Stimulated activated CD8-positive, alpha-beta memory T cell treated with anti-CD3 and anti-CD28 coated beads, Interleukin-7, amount 100 ng/mL, for 4 hours (primary cell): ENCODE results near the gene GJB1.

ENCODE experiments used
- DNase-seq, 2 donors: peaks; one replicate each; pipeline ENCODE4 v3.0.0-alpha.2; 2020; ENCODE audit warnings: low read depth in 2 of 2

The GJB1 gene

DNA sequence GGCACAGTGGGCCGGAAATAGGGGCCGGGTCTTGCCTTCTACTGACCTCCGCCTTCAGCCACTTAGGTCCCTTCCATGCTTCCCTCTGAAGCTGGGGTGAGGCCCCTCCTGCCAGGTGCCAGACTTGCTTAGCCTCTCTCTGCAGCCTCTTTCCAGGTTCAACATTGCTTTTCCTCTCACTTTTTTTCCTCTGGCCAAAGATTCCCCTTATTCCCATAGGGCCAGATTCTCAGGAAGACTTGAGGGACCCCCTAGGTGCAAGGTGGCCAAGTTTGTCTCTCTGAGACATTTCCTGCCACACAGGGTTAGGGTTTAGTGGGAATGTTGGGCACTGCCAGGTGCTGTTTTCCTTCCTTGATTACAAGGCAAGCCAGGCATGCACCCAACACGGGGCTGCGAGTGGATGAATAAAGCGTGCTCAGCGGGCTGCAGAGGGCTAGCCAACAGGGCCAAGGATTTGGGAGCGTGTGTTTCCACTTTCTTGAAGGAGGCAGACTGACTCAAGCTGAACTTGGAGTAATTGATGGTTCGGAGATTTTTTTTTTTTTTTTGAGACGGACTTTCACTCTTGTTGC lies 7.6 kb upstream of the GJB1 start:
- DNase-seq = no peak

GRCh38 chrX:71216485-71216884 lies 6.5 kb upstream of the GJB1 start:
- no peak for DNase-seq

DNA sequence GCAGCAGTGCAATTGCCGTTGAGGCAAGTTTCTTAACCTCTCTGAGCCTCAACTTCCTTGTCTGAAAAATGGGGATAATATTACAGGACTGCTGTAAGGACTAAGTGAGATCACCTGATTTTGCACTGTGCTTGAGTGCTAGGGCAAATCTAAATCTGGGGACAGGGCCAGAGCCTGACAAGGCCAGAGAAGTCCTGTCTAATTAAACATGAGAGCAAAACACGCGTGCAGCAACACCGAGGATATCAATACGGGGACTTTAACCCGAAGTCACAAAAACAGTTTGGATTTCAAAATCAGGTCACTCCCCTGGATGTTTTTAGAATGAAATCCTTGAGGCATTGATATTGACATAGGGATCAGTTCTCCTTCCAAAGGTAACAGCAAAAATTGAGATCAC lies 5.7 kb upstream of the GJB1 start:
- no peak for DNase-seq

GRCh38 chrX:71221145-71221544 lies 1.9 kb upstream of the GJB1 start:
- DNase-seq = no peak

- DNase-seq = no peak
These were observed 1.2 kb downstream of the GJB1 start for GRCh38 chrX:71224098-71224708.

DNA sequence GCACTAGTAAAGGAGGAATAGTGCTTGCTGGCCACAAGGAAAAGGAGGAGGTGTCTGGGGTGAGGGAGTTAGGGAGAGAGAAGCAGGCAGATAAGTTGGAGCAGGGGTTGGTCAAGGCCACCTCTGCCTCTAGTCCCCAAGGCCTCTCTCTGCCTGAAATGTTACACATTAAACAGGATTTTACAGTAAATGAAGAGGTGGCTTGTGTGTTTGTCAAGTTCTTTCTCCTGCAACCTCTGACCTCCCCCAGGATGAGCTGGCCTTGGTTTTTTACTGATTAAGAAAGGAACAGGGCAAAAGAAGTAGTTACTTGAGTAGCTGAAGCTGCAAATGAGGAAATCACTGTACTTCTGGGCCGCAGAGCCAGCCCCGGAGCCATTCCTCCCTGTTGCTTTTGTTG lies 2.0 kb downstream of the GJB1 start:
- no peak for DNase-seq

DNA sequence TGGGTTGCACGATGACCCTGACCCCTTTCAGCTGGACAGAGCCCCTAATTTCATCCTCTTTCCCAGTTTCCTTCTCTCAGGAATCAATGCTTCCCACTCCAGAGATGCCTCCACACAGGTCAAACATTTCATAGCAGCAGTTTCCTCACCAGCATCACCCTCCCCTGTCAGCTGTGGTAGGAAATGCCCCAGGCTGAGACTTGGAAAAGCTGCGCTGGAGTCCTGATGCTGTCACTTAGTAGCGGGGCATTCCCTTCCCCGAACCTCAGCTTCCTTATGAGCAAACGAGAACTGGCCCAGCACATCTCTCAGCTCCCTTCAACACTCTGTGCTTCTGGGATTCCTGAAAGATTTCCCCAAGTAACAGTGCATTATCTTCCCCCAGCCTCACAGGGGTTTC lies 2.7 kb downstream of the GJB1 start:
- DNase-seq = no peak

- no peak for DNase-seq
These were observed 4.5 kb downstream of the GJB1 start for GRCh38 chrX:71227370-71228062.

- DNase-seq = no peak
These were observed 5.1 kb downstream of the GJB1 start for GRCh38 chrX:71228063-71228642.

DNA sequence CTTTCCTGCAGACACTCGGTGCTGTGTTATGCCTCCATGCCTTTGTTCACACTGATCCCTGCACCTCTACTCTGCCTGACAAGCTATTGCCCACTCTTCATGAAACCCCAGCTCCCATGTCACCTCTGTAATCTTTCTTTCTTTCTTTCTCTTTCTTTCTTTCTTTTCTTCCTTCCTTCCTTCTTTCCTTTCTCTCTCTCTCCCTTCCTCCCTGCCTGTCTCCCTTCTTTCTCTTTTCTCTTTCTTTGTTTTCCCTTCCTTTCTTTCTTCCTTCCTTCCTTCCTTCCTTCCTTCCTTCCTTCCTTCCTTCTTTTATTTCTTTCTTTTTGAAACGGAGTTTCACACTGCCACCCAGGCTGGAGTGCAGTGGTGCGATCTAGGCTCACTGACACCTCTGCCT lies 12.5 kb downstream of the GJB1 start:
- no peak for DNase-seq

DNA sequence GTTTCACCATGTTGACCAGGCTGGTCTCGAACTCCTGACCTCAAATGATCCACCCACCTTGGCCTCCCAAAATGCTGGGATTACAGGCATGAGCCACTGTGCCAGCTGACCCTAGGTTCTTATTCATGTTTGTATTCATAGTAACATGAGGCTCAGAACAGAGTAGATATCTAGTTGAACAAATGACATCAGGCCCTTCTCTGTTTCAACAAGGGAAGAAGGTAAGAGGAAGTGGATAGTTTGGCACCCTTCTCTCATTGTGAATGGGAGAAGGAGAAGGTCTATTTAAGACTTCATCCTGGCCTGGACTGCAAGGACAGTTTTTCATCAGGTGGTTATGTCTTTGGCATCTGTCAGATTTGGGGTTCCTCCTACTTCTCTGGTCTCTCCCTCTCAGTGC lies 13.8 kb downstream of the GJB1 start:
- DNase-seq = no peak

DNA sequence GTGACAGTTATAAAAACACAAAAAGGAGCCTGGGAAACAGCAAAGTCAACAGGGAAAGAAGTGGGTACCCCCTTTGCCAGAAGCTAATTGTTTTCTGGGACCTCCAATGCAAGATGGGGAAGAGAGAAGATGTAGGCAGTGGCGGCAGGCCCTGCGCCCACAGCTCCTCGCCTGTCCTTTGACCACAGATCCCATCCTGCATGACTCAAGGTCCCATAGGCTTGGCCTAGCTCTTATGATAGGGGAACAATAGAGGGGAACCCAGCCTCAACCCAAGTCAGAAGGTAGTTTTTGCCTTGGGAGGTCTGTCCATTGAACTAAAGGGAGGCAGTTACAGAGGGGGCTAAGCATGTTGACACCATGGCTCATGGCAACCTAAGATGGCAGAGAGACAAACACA lies 16.8 kb downstream of the GJB1 start:
- no peak for DNase-seq

GRCh38 chrX:71241301-71241700 lies 18.3 kb downstream of the GJB1 start:
- no peak for DNase-seq

DNA sequence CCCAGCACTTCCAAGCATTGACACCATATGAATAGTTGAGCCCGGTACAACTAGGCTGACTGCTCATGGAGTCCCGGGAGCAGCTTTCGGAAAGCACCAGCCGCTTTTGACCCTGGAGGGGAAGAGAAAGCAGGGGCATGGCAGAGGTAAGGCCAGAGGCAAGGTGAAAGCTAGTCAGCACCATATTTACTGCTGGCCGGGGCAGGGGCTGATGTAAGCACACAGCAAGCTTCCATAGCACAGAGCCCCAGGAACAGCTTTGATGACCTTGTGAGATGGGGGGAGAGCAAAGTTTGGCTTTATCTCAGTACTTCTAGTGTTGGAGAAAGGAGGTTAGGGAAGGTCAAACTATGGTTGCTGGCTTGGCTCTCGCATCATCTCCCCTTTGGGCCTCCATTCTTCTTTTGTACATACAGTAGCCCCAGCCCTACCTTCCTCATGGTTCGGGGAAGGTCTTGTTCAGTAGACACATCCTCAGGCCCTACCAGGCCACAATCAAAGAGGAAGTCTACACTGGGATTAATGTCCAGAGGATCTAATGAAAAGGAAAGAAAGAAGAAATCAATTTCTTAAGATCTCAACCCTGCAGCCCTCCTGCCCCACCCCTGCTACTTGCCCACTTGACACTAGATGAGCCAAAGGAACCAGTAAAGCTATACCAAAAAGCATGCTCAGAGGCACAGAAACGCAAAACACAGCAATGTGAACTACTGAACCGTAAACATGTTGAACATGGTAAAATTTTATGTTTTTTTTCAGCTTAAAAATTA lies 21.5 kb downstream of the GJB1 start:
- DNase-seq = no peak

GRCh38 chrX:71245159-71245558 lies 22.1 kb downstream of the GJB1 start:
- DNase-seq = no peak

DNA sequence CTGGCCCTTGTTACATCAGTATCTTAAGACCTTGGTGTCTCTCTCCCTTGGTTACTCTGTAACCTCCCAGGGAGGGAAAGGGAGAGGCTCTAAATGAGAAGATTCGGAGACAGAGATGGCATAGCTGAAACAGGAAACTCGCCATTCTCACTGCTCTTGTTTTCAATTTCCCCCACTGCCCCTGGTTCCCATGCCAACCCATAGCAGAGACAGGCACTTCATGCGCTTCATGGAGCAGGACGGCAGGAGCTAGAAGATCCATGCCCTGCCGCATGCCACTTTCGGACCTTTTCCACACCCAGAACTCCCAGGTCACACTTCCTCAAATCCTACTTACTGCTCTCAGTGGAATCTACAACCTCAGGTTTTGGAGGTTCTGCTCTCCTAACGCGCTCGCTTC lies 27.8 kb downstream of the GJB1 start:
- DNase-seq = no peak

DNA sequence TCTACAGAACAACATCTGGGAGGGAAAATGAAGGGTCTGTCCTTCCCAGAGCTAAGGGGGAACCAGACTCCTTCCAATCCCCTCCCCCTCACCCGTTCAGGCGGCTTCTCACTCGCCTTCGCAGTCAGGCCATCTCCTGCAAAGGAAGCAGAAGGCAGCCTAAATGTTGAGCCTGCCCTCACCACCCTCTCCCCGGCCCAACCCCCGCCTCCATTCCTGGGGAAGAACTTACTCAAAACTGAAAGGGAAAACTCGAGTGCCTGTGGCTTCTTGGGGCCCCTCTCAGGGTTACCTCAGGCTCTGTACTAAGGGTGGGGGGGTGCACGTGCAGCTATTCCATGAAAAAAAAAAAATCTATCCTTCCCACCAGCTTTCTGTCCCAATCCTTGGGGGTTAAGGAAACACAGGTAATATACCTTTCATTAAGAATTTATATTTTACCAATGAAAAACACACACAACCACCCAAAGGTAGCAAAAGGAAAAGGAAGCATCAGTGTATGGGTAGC lies 28.5 kb downstream of the GJB1 start:
- DNase-seq = no peak

DNA sequence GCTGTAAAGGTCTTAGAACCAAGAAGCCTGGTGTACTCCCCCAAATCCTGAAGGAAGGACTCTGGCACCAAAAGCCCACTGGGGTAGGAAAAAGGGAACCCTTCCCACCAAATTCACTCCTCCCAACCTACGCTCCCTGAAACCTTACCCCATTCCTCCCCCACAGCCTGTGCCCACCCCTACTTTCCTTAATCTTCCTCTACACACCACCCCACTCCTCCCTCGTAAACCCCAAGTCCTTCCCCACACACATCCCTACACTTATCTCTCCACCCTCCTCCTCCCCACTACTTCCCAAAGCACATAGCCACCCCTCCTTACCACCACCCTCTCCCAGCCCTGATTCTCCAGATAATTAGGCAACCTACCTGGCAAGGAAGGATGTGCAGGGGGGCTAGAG lies 29.2 kb downstream of the GJB1 start:
- DNase-seq = no peak

- peak in 1 of 2 donors; percentile 13 for DNase-seq
These were observed 30.4 kb downstream of the GJB1 start for GRCh38 chrX:71253253-71254091.

DNA sequence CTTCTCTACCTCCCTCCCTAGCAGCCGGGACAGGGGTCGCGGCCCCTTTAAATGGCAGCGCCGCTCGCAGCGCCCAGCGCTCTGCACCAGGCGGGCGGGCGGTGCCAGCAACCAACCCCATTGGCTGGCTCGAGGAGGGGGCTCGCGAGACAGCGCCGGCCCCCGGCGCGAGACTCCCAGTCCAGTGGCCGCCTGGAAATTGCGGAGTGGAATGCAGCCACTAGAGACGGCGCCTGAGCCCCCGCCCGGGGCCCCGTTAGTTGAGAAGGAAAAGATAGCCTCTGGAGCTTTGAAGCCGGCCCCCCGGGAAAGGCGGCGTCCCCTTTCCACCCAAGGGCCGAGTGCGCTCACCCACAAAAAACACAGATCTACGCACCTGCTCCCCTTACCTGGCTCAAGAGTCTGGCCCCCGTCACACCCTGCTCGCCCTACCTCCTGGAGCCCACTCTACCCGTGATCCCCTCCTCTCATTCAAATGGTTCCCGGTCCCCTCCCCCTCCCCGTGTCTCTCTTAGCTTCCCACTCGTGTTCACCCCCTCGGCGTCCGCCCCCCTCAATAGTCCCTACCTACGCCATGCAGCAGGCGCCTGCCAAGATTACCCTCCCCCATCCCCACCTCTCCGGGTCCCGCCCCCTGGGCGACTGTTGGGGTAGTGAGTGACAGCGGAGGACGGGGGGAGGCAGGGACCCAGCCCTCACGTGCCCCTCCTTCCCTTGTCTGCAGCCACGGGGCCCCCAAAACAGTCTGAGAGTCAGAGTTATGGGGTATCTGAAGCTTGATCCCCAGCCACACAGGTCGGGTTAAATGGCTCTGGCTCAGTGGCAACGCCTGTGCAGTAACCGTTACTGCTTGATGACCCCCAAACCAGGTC lies 31.3 kb downstream of the GJB1 start, which contains the start of gene ZMYM3:
ZMYM3 (minus strand) TSS at position 49 of the 872 bp plus-strand sequence. CDS start 885 bp downstream, outside the sequence.
- peak; percentile 58 to 74 for DNase-seq
